OCI-LY7 (cell line): ENCODE measurements around the gene MACROD2. TPM values are rescaled to one million over a fixed set of nuclear protein-coding genes. Genes with fewer than 3 reads are reported as not detected.

Source experiments
- BruUV-seq: library from RNA; stranded (reverse); fragments of 400-500 nt; replicated peaks from 2 replicates; lab custom pipeline; 2021; lab: Mats Ljungman, UMichigan
- CTCF ChIA-PET: fragments of 300-600 bp; sonication (Branson Sonifier 250); formaldehyde crosslinking; loops from one replicate; lab custom pipeline; 2022; ENCODE audit warnings: antibody characterized with exemption; ENCODE audit not compliant: unreplicated experiment; lab: Charles Lee
- POLR2A ChIA-PET: fragments of 300-600 bp; sonication (Branson Sonifier 250); formaldehyde crosslinking; loops from one replicate; lab custom pipeline; 2022; ENCODE audit warnings: antibody characterized with exemption; lab: Charles Lee
- DNase-seq: peaks from one replicate; pipeline ENCODE4 v3.0.0-alpha.2; 2015; ENCODE audit warnings: low spot score
- H2AFZ ChIP-seq: fragments of 200-600 bp; sonication (generic), shearing (Covaris generic); 2 replicates; pipeline ENCODE4 v1.6.1; 2014; ENCODE audit warnings: mild to moderate bottlenecking, antibody characterized with exemption, low read length, moderate library complexity
- H3K27ac ChIP-seq: fragments of 200-600 bp; sonication (generic); 2 replicates; pipeline ENCODE4 v1.5.1; 2014; ENCODE audit warnings: mixed run types, low read depth, mild to moderate bottlenecking, moderate library complexity, low read length, inconsistent platforms; ENCODE audit not compliant: poor library complexity, severe bottlenecking
- H3K36me3 ChIP-seq: fragments of 200-600 bp; sonication (generic); 2 replicates; pipeline ENCODE4 v1.6.1; 2014; ENCODE audit warnings: mild to moderate bottlenecking, antibody characterized with exemption, low read length, moderate library complexity, mixed read lengths; ENCODE audit not compliant: insufficient read depth
- H3K4me1 ChIP-seq: fragments of 200-600 bp; sonication (generic); 2 replicates; pipeline ENCODE4 v1.5.1; 2014; ENCODE audit warnings: mild to moderate bottlenecking, low read length; ENCODE audit not compliant: insufficient read depth, poor library complexity, severe bottlenecking
- H3K4me2 ChIP-seq: fragments of 200-600 bp; sonication (generic); 2 replicates; pipeline ENCODE4 v1.6.1; 2014; ENCODE audit warnings: mild to moderate bottlenecking, low read length
- H3K4me3 ChIP-seq: fragments of 200-600 bp; sonication (generic); 2 replicates; pipeline ENCODE4 v1.5.1; 2014; ENCODE audit warnings: mild to moderate bottlenecking, low read depth, low read length; ENCODE audit not compliant: poor library complexity, severe bottlenecking
- H3K79me2 ChIP-seq: fragments of 200-600 bp; sonication (generic); 2 replicates; pipeline ENCODE4 v1.6.1; 2016; ENCODE audit warnings: low read depth, mild to moderate bottlenecking, low read length, moderate library complexity, mixed read lengths; ENCODE audit not compliant: insufficient read depth
- H3K9me2 ChIP-seq: fragments of 200-600 bp; sonication (generic); 2 replicates; pipeline ENCODE4 v1.6.1; 2016; ENCODE audit warnings: mild to moderate bottlenecking, low read length, mixed read lengths; ENCODE audit not compliant: insufficient read depth
- H3K9me3 ChIP-seq: fragments of 200-600 bp; sonication (generic); 2 replicates; pipeline ENCODE4 v1.6.1; 2014; ENCODE audit warnings: mild to moderate bottlenecking, mixed run types, low read length, mixed read lengths
- H4K20me1 ChIP-seq: fragments of 200-600 bp; sonication (generic); 2 replicates; pipeline ENCODE4 v1.6.1; 2014; ENCODE audit warnings: mild to moderate bottlenecking, antibody characterized with exemption, low read length, moderate library complexity, mixed read lengths; ENCODE audit not compliant: insufficient read depth
- EZH2phosphoT487 ChIP-seq: fragments of 200-600 bp; sonication (generic); IDR thresholded peaks from 2 replicates; pipeline ENCODE4 v1.6.1; 2018; ENCODE audit warnings: low read depth, borderline replicate concordance, mild to moderate bottlenecking, mixed run types, antibody characterized with exemption, low read length, moderate library complexity, mixed read lengths
- intact Hi-C: fragments of 100-400 bp; cut with micrococcal nuclease; formaldehyde crosslinking; loops from one replicate; pipeline ENCODE4 v1.10.0; 2022; ENCODE audit not compliant: unreplicated experiment
- total RNA-seq, 2 experiments: library from RNA; depleted of rRNA in 1 of 2; stranded (reverse); fragments of >200 nt in 1 of 2; shearing (Covaris generic) in 1 of 2; gene quantifications; 2 replicates each; pipeline ENCODE4 v1.2.3, GENCODE V29; 2014 to 2022
- TF ChIP-seq, protein P1 (sequence below): fragments of 200-600 bp; sonication (generic); conservative IDR thresholded peaks from 2 replicates; pipeline ENCODE4 v1.5.1; 2014; ENCODE audit warnings: mild to moderate bottlenecking, antibody characterized with exemption, low read length, moderate library complexity, mixed read lengths

The MACROD2 gene
- total RNA-seq, 2 experiments from 2014 or later: 0.09 to 4.5 TPM

DNA sequence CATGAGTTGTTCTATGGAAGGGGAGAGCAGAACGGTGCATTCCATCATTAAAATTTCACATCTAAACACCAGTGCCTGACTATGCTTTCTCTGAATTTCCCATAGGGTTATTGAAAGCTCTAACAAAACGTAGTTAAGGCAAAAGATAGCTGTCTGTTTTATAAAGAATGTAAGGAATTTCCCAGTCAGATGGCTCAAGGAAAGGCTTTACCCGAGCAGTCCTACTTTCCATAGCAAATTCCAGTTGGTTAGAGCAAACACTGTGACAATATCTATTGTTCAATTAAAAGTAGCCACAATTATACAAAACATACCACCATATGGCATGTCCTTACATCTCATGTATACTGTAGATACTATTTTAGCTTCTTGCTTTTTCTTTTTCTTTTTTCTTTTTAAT, 1401.6 kb downstream of the MACROD2 start:
- DNase-seq: no peak
- Histone ChIP-seq H4K20me1 (no peaks in the 10 kb centered on the region), H3K4me3 (no peak overlapping the region), H2AFZ (no peak overlapping the region), H3K9me2 (no peaks in the 10 kb centered on the region), H3K79me2 (no peaks in the 10 kb centered on the region), H3K36me3 (no peaks in the 10 kb centered on the region), H3K9me3 (no peaks in the 10 kb centered on the region), H3K4me1 (no peaks in the 10 kb centered on the region), H3K27ac (no peak overlapping the region), H3K4me2 (no peak overlapping the region)
- intact Hi-C loops: no loop called here
- ChIA-PET POLR2A (interaction anchor here (1.5 kb wide), 1 partner anchor 11 kb away, joined by 4 read pairs; no protein-coding TSS in a partner anchor), CTCF (no interaction called here)
- TF ChIP-seq EZH2phosphoT487: no peak
- TF ChIP-seq, protein P1, sequence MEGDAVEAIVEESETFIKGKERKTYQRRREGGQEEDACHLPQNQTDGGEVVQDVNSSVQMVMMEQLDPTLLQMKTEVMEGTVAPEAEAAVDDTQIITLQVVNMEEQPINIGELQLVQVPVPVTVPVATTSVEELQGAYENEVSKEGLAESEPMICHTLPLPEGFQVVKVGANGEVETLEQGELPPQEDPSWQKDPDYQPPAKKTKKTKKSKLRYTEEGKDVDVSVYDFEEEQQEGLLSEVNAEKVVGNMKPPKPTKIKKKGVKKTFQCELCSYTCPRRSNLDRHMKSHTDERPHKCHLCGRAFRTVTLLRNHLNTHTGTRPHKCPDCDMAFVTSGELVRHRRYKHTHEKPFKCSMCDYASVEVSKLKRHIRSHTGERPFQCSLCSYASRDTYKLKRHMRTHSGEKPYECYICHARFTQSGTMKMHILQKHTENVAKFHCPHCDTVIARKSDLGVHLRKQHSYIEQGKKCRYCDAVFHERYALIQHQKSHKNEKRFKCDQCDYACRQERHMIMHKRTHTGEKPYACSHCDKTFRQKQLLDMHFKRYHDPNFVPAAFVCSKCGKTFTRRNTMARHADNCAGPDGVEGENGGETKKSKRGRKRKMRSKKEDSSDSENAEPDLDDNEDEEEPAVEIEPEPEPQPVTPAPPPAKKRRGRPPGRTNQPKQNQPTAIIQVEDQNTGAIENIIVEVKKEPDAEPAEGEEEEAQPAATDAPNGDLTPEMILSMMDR: no peak
- BruUV-seq: no TSS peak

DNA sequence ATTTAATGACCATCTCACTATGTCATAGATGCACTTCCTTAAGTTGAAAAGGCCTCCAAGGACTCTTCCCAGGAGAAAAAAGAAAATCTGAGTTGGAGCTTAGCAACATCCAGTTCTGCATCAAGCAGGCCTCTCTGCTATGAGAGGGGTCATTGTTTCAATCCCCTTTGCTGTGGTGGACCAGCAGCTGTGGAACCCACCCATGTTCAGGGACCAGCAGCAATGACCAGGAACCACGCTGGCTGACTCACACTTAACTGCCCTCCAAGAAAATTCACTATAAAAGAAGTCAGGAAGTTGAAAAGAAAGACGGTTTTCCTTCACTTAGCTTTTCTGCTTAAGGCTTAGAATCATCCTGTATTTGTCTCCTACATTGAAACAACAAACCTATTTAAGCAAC, 1404.5 kb downstream of the MACROD2 start:
- intact Hi-C loops: no loop called here
- no TSS peak for BruUV-seq
- H3K36me3 ChIP-seq: no peaks in the 10 kb centered on the region
- no peak overlapping the region for H2AFZ ChIP-seq
- ChIA-PET CTCF (no interaction called here), POLR2A (no interaction called here)
- H3K4me2 ChIP-seq: no peak overlapping the region
- H3K4me1 ChIP-seq: no peaks in the 10 kb centered on the region
- H3K27ac ChIP-seq: no peak overlapping the region
- H3K9me2 ChIP-seq: no peaks in the 10 kb centered on the region
- TF ChIP-seq, protein P1: no peak
- TF ChIP-seq EZH2phosphoT487: no peak
- H3K9me3 ChIP-seq: no peaks in the 10 kb centered on the region
- H3K4me3 ChIP-seq: no peak overlapping the region
- H4K20me1 ChIP-seq: no peaks in the 10 kb centered on the region
- no peaks in the 10 kb centered on the region for H3K79me2 ChIP-seq
- no peak for DNase-seq

DNA sequence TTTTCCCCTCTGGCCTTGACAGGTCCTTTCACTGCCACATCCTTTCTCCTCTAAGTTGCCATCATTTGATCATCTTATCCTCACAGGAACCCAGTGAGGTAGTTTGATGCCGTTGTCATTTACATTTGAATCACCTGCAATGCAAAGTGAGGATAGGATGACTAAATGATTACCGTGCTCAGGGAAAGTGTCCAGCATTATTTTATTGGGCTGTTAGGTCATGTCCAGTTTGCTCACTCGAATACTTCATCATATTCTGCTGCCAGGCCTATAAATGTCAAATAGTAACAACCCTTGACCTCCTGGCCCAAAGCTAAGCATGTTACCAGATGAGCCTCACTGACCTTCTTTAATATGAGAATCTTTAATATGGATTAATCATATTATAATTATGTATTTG, 1410.8 kb downstream of the MACROD2 start:
- no peak for DNase-seq
- BruUV-seq: no TSS peak
- no peaks in the 10 kb centered on the region for H4K20me1 ChIP-seq
- no peaks in the 10 kb centered on the region for H3K36me3 ChIP-seq
- H2AFZ ChIP-seq: no peak overlapping the region
- no peak overlapping the region for H3K4me2 ChIP-seq
- TF ChIP-seq, protein P1: no peak
- no peak for TF ChIP-seq EZH2phosphoT487
- H3K9me3 ChIP-seq: no peaks in the 10 kb centered on the region
- no peak overlapping the region for H3K4me3 ChIP-seq
- CTCF ChIA-PET: no interaction called here
- intact Hi-C loops: no loop called here
- H3K4me1 ChIP-seq: no peaks in the 10 kb centered on the region
- POLR2A ChIA-PET: interaction anchor here (0.5 to 0.7 kb wide), 2 partner anchors 929 to 1939 kb away, joined by 3 read pairs; no protein-coding TSS in a partner anchor
- H3K27ac ChIP-seq: no peak overlapping the region
- no peaks in the 10 kb centered on the region for H3K79me2 ChIP-seq
- H3K9me2 ChIP-seq: no peaks in the 10 kb centered on the region
